GM12892 (cell line): Measurements from ENCODE around the gene ACTR6.

Source experiments
- POLR2A ChIP-seq: IDR thresholded peaks from 2 replicates; pipeline ENCODE4 v1.6.1; 2011; ENCODE audit warnings: low read depth, low read length, control low read depth
- POLR2AphosphoS5 ChIP-seq: IDR thresholded peaks from 2 replicates; pipeline ENCODE4 v1.6.1; 2011; ENCODE audit warnings: low read depth, low read length, control low read depth

- TF ChIP-seq POLR2A = no peak
- no peak for TF ChIP-seq POLR2AphosphoS5
Observed at GRCh38 chr12:100225491-100225890, 24.9 kb downstream of the ACTR6 start.
